AML-193 (cell line): ENCODE measurements around the gene KHDC3L.
"Not testable (repeated sequence)": the region's sequence is repeated elsewhere in the genome, so short reads cannot be mapped to it uniquely, and the experiment has no call there.

Source experiments
- DNase-seq, 2 experiments: peaks; one replicate each; lab custom pipeline; 2025; lab: John Stamatoyannopoulos, UW

The KHDC3L gene

GRCh38 chr6:73369563-73369962 lies 7.1 kb downstream of the KHDC3L start, which contains the start of gene OOEP:
TSS of gene OOEP (minus strand) at chr6:73369897. CDS start at chr6:73369792, 105 bp downstream.
- DNase-seq, result no peak

GRCh38 chr6:73371984-73372383 lies 9.5 kb downstream of the KHDC3L start:
- DNase-seq, result no peak

DNA sequence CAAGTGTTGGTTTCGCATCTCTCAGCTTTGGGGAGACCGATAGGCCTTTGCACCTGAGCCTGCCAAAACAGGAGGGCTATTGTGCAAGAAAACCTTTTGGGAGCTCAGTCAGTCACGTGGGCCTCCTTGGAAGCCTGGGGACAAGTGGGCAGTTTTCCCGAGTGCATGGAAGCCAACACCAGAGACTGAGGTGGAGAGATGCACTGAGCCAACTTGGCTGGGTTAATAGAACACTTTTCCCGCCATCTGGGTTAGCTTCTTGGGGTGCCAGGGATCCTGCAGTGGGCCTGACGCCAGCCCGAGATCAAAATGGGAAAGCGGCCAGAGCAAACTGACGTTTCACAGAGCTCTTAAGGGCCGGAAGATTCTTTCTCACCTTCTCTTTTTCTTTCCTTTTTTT lies 10.1 kb downstream of the KHDC3L start:
- DNase-seq, result no peak

GRCh38 chr6:73375216-73375615 lies 12.8 kb downstream of the KHDC3L start:
- no peak for DNase-seq

DNA sequence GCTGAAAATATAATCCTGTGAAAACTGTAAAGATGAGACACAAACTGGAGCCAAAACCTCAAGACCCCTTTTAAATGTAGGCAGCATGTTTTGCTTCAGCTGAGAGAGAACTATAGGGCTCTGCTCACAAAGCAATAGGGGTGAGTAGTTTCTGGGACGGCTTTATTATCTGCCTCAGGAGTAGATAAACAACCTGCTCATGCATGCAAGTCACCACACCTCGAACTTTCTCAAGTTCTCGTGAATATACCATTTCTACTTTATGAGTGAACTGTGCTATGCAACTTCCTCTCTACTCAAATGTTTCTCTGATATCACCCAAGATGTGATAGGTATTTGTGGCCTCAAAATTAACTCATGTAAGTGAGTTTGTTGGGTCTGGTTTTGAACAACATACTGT lies 14.8 kb downstream of the KHDC3L start:
- no peak for DNase-seq

GRCh38 chr6:73381531-73381930 lies 19.1 kb downstream of the KHDC3L start:
- not testable (repeated sequence) for DNase-seq

- DNase-seq, result no peak
Observed at GRCh38 chr6:73382462-73383113, 20.1 kb downstream of the KHDC3L start.

- no peak for DNase-seq
Observed at GRCh38 chr6:73388433-73388799, 26.0 kb downstream of the KHDC3L start.

DNA sequence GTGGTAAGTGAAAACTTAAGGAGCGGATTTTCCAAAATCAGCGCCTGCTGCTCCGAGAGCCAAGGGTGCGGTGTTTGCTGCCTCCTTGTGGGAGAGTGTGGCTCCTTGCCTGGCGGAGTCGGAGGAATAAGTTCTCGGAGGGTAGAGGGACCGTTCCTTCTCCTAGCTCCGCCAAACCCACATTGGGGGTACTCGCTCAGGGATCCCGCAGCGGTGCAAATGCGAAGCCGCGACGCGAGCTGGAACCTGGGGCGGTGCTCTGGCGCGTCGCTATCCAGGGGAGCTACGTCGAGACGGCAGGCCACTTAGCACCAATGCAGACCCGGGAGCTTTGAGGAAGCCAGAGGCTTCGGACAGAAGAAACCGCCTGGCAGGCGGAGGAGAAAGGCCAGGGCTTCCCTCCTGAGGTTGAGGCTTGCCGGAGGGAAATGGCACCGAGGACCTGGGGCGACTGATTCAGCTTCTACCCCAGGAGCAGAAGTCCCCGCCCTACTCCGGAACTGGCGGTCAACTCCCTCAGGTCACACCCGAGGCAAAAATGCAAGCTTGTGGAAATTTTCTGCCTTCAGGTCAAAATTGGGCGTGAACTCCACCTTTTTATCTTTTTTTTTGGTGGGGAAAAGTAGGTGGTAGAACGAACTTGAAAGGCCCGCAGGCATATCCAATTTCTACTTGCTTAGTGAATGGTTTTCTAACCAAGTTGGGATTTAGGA lies 26.5 kb downstream of the KHDC3L start:
- peak; percentile 89 to 91 for DNase-seq

GRCh38 chr6:73389854-73390253 lies 27.4 kb downstream of the KHDC3L start:
- DNase-seq, result no peak

GRCh38 chr6:73391675-73392074 lies 29.2 kb downstream of the KHDC3L start:
- no peak for DNase-seq

DNA sequence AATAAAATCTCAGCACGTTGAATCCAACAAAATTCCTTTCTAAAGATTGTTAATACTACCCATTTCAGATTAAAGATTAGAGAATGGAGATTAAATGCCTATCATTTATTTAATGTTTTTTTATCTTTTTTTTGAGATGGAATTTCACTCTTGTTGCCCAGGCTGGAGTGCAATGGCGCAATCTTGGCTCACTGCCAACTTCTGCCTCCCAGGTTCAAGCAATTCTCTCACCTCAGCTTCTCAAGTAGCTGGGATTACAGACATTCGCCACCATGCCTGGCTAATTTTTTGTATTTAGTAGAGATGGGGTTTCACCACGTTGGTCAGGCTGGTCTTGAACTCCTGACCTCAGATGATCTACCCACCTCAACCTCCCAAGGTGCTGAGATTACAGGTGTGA lies 29.7 kb downstream of the KHDC3L start:
- DNase-seq, result not testable (repeated sequence)

- no peak for DNase-seq
Observed at GRCh38 chr6:73393278-73393677, 30.8 kb downstream of the KHDC3L start.

GRCh38 chr6:73394577-73395354 lies 32.3 kb downstream of the KHDC3L start, which contains the start of gene DDX43:
TSS of gene DDX43 (plus strand) at chr6:73394828. CDS start at chr6:73394906, 78 bp downstream.
- DNase-seq, result no peak

DNA sequence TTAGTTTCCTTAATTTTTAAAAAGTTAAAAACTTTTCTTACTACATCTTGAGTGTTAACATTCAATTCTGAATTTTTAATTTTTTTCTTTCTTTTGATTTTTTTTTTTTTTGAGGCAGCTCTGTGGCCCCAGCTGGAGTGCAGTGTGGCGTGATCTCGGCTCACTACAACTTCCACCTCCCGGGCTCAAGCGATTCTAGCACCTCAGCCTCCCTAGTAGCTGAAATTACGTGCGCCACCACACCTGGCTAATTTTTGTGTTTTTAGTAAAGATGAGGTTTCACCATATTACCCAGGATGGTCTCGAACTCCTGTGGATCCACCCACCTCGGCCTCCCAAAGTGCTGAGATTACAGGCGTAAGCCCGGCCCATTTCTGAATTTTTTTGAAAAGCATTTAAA lies 33.4 kb downstream of the KHDC3L start:
- no peak for DNase-seq

DNA sequence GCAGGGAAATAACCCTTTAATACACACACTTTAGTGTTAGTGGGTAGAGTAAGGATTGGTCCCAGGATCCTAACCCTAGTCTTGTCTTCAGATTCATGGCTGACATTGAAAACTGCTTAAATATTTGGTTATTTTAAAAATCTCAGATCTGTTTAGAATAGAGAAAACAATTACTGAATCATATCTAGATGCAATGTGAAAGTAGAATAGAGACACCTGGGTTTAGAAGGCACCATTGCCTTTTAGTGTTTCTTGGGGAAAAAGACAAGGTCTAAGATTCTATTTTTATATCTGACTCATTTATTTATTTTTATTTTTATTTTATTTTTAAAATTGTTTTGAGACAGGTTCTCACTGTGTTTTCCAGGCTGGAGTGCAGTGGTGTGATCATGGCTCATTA lies 38.2 kb downstream of the KHDC3L start:
- DNase-seq, result no peak

GRCh38 chr6:73409395-73409794 lies 46.9 kb downstream of the KHDC3L start:
- DNase-seq, result no peak

GRCh38 chr6:73413102-73413501 lies 50.6 kb downstream of the KHDC3L start:
- no peak for DNase-seq
